ENCODE data around the gene PTPN1. TPM values are rescaled to one million over a fixed set of nuclear protein-coding genes. Genes with fewer than 3 reads are reported as not detected.
"Not testable (repeated sequence)": the region's sequence is repeated elsewhere in the genome, so short reads cannot be mapped to it uniquely, and the experiment has no call there.

The PTPN1 gene
- total RNA-seq, 2 experiments from 2014 or later: 79.0 to 92.8 TPM

DNA sequence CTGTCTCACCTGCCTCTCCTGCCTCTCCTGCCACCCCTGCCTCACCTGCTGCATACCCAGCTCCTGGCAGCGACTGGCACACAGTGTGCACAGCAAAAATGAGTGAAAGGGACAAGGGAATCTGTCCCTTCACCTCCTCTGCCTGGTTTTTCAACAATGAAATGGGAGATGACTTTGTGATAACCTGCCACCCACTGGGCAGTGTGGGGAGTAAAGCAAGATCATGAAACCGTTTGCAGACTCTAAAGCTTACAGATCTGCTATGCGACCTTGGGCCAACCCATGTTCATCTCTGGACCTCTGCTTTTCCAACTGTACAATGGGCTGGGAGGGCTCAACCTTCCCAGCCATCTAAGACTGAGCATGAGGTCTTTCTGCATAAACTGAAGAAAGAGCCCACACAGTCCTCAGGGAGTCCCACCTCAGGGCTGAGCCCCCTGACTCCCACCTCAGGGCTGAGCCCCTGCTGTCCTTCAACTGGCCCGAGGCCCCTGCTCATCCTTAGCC, 100.1 kb downstream of the PTPN1 start:
- H3K4me1 Mint-ChIP-seq: no peaks in the 10 kb centered on the region
- H3K36me3 Mint-ChIP-seq (ENCODE audit: low read depth): no peaks in the 10 kb centered on the region
- DNase-seq: no peak
- no peaks in the 10 kb centered on the region for H3K27me3 Mint-ChIP-seq
- no peaks in the 10 kb centered on the region for H3K9me3 Mint-ChIP-seq (ENCODE audit: low read depth)
- H3K4me3 Mint-ChIP-seq: no peak overlapping the region
- intact Hi-C loops (cut with DNase I, micrococcal nuclease): no loop called here
- ATAC-seq: no peak
- POLR2A ChIA-PET: no interaction called here
- CTCF ChIA-PET: interaction anchor here (1.0 kb wide), 1 partner anchor 23 kb away, joined by 3 read pairs; no protein-coding TSS in a partner anchor
- H3K27ac Mint-ChIP-seq: no peak overlapping the region

DNA sequence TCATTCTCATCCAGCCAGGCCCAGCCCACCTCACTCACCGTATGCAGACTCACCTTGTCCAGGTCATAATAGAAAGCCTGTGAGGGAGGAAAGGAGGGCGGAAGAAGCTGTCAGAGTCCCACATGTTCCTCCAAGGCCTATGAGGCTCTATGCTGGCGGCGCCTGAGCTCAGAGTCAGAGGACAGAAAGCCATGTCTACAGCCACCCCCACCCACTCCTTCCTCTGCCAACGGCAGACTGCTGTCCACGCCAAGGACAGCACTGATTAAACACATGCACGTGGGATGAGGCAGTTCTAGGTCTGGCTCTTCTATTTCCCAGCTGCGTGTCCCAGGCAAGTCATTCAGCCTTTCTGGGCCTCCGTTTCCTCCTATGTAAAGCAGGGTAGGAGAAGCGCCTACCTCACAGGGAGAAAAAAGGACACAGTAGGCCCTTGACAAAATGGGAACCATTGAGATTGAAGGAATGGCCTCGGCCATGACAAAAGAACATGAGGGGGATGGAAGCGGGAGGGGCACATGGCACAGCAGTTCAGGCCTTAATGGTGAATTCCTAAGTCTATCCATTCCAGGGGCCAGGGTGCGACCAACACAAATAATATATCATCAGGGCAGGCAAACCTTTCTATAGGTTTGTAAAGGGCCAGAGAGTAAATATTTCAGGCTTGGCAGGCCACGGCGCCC, 101.1 kb downstream of the PTPN1 start:
- ATAC-seq (no peak), DNase-seq (no peak)
- ChIA-PET CTCF (interaction anchor here (1.0 kb wide), 1 partner anchor 22 kb away, joined by 3 read pairs; no protein-coding TSS in a partner anchor), POLR2A (no interaction called here)
- Mint-ChIP-seq H3K36me3 (ENCODE audit: low read depth) (no peaks in the 10 kb centered on the region), H3K27me3 (no peaks in the 10 kb centered on the region), H3K4me1 (no peaks in the 10 kb centered on the region), H3K27ac (no peak overlapping the region), H3K9me3 (ENCODE audit: low read depth) (no peaks in the 10 kb centered on the region), H3K4me3 (no peak overlapping the region)
- intact Hi-C loops (cut with DNase I, micrococcal nuclease): no loop called here

DNA sequence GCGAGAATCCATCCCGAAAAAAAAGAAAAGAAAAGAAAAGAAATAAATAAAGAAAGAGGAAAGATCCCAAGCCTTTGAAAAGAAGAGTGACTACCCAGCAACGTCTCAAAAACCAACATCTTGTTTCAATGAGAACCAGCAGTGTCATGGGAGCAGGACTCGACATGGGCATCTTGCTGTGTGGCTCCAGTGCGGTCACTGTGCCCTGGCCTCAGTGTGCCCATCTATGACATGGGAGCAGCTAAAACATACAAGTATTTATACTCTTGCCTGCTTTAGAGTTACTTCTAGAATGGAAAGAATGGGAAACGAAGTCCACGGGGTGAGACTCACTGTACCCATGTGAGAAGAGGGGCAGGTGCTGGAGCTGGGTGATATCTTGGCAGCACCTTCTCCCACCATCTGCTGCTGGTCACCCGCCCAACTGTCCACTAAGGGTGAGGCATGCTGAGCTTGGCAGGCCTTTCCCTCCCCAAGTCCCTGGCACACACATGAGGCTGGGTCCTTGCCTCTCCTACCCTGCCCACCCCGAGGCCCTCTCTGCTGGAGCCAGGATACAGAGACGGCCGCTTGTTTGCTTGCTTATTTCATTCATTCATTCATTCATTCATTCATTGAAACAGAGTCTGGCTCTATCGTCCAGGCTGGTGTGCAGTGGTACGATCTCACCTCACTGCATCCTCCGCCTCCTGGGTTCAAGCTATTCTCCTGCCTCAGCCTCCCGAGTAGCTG, 103.4 kb downstream of the PTPN1 start:
- Mint-ChIP-seq H3K4me3 (no peak overlapping the region), H3K27me3 (no peaks in the 10 kb centered on the region), H3K27ac (no peak overlapping the region), H3K9me3 (ENCODE audit: low read depth) (no peaks in the 10 kb centered on the region), H3K4me1 (no peaks in the 10 kb centered on the region), H3K36me3 (ENCODE audit: low read depth) (no peaks in the 10 kb centered on the region)
- ChIA-PET CTCF (interaction anchor here (0.5 to 1.1 kb wide), 2 partner anchors 25 to 314 kb away, joined by 3 read pairs; no protein-coding TSS in a partner anchor), POLR2A (no interaction called here)
- intact Hi-C loops (cut with DNase I, micrococcal nuclease): no loop called here
- ATAC-seq (no peak), DNase-seq (no peak)

DNA sequence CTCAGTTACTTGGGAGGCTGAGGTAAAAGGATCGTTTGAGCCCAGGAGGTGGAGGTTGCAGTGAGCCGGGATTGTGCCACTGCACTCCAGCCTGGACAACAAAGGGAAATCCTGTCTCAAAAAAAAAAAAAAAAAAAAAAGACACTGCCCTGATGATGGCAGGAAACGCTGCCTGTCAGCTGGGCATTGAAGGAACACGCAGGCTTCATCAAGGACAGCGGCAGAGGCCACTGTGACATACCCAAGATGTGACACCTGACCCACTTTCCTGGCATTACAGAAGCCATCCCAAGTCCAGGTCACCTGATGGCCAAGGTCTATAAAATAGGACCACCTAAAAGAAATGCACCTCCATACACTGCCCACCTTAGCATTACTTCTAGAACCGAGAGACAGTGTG, 105.2 kb downstream of the PTPN1 start:
- H3K9me3 Mint-ChIP-seq (ENCODE audit: low read depth): no peaks in the 10 kb centered on the region
- H3K4me1 Mint-ChIP-seq: no peaks in the 10 kb centered on the region
- H3K36me3 Mint-ChIP-seq (ENCODE audit: low read depth): no peaks in the 10 kb centered on the region
- no peak for DNase-seq
- CTCF ChIA-PET: no interaction called here
- intact Hi-C loops (cut with DNase I, micrococcal nuclease): no loop called here
- no peaks in the 10 kb centered on the region for H3K27me3 Mint-ChIP-seq
- no peak overlapping the region for H3K4me3 Mint-ChIP-seq
- no peak overlapping the region for H3K27ac Mint-ChIP-seq
- POLR2A ChIA-PET: no interaction called here
- ATAC-seq: no peak

DNA sequence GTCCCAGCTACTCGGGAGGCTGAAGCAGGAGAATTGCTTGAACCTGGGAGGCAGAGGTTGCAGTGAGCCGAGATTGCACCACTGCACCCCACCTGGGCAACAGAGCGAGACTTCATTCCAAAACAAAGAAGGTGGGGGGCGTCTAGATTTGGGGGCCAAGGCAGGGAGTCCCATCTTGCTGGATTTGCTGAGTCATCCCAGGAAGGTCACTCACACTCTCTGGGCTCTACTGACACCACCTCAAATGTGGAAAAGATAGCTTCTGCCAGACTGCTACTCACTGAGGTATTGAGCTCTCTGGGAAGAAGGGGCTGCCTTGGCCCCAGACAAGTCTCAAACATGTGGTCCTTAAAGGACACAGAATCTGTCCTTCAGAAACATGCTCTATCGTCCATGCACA, 106.8 kb downstream of the PTPN1 start:
- POLR2A ChIA-PET: no interaction called here
- ATAC-seq: no peak
- Mint-ChIP-seq H3K9me3 (ENCODE audit: low read depth) (peaks cover 5% of the 10 kb centered on the region), H3K27ac (no peak overlapping the region), H3K27me3 (no peaks in the 10 kb centered on the region), H3K36me3 (ENCODE audit: low read depth) (no peaks in the 10 kb centered on the region), H3K4me3 (no peak overlapping the region), H3K4me1 (no peaks in the 10 kb centered on the region)
- intact Hi-C loops (cut with DNase I, micrococcal nuclease): no loop called here
- no peak for DNase-seq
- CTCF ChIA-PET: interaction anchor here (1.1 kb wide), 2 partner anchors 19 to 28 kb away, joined by 3 to 4 read pairs; no protein-coding TSS in a partner anchor

DNA sequence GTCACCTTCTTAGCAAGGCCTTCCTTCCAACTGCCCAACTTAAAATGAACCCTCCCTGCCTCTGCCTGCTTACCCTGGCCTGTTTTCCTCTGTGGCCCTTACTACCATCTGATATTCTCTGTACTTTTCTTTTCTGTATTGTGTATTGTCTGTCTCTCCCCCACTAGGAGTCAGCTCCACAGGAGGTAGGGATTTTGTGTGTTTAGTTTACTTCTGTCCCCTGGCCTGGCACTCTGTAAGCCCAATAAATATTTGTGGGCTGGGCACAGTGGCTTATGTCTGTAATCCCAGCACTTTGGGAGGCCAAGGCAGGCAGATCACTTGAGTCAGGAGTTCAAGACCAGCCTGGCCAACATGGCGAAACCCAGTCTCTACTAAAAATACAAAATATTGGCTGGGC, 108.4 kb downstream of the PTPN1 start:
- intact Hi-C loops (cut with DNase I, micrococcal nuclease): no loop called here
- H3K4me3 Mint-ChIP-seq: no peak overlapping the region
- H3K9me3 Mint-ChIP-seq (ENCODE audit: low read depth): peaks cover 5% of the 10 kb centered on the region
- H3K4me1 Mint-ChIP-seq: no peaks in the 10 kb centered on the region
- ATAC-seq (no peak), DNase-seq (no peak)
- ChIA-PET POLR2A (interaction anchor here (0.6 kb wide), 1 partner anchor 9 kb away, joined by 5 read pairs; no protein-coding TSS in a partner anchor), CTCF (interaction anchor here (0.8 to 1.1 kb wide), 2 partner anchors 19 to 23 kb away, joined by 3 read pairs; no protein-coding TSS in a partner anchor)
- H3K27me3 Mint-ChIP-seq: no peaks in the 10 kb centered on the region
- no peaks in the 10 kb centered on the region for H3K36me3 Mint-ChIP-seq (ENCODE audit: low read depth)
- H3K27ac Mint-ChIP-seq: no peak overlapping the region

DNA sequence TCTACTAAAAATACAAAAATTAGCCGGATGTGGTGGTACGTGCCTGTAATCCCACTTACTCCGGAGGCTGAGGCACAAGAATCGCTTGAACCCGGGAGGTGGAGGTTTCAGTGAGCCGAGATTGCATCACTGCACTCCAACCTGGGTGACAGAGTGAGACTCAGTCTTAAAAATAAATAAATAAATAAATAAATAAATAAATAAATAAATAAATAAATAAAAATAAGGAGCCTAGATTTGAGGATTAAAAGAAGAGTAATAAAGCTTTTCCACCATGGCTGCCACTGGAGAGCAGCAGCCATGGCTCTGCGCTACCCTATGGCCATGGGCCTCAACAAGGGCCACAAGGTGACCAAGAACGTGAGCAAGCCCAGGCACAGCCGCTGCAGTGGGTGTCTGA, 110.3 kb downstream of the PTPN1 start:
- H3K36me3 Mint-ChIP-seq (ENCODE audit: low read depth); H3K27ac Mint-ChIP-seq; POLR2A ChIA-PET; CTCF ChIA-PET; H3K27me3 Mint-ChIP-seq; ATAC-seq; intact Hi-C loops (cut with DNase I, micrococcal nuclease); H3K4me1 Mint-ChIP-seq; DNase-seq; H3K4me3 Mint-ChIP-seq; H3K9me3 Mint-ChIP-seq (ENCODE audit: low read depth): not testable (repeated sequence)

DNA sequence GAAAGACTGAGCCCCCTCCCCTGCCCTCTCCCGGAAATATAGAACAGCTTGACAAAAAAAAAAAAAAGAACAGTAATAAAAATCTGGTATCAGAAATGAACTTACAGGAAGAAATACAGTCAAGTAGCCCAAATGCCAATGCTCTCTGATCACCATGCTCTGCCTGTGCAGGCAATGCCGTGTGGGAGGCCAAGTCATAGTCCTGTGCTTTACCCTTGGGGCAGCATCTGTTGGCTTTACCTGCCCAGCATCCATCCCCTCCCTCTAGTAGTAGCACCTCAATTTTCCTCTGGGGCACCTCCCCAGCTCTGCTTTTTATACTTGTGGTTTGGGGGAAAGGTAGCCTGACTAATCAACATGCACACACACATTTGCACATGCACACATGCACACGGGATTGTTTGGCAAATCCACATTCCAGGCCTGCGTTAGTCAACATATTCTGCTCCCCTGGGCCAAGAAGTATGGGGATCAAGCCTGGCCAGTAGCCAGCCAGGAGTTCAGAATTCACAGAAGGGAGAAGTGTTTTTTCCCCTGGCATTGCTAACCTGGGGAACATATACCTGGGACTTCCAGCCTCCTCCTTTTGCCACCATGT, 111.0 kb downstream of the PTPN1 start:
- DNase-seq: no peak
- intact Hi-C loops (cut with DNase I, micrococcal nuclease): no loop called here
- CTCF ChIA-PET: interaction anchor here (0.6 to 1.0 kb wide), 2 partner anchors 103 to 157 kb away, joined by 3 to 4 read pairs; no protein-coding TSS in a partner anchor

DNA sequence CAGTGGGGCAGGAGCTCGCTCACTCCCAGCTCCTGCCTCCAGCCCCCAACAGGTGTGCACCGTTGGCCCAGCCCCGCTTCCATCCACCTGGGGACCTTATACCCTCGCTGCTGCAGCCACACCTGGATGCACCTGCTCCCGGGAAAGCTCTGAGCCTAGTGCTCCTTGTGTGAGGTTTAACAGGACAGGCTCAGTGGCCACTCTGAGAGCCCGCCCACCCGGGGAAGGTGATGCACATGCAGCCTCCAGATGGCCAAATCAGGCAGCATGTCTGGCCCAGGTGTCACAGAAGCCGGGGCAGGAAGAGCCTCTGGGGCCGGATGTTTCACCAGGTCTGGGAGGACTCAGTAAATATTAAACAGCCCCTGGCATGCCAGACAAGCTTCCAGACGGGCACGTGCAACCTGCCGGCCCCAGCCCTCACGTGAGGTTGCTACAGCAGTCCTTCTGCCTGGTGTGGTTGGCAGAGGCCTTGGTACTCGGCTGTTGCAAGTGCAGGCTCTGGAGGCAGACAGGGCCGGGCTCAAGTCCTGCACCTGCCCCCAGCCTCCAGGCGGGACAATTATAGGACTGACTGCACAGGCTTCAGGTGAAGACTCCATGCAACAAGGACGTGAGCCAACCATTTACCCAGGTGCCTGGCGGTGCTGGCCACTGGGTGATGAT, 114.3 kb downstream of the PTPN1 start:
- ChIA-PET POLR2A (no interaction called here), CTCF (interaction anchor here (0.6 to 2.7 kb wide), 4 partner anchors 13 to 158 kb away, joined by 3 to 21 read pairs (median 4); no protein-coding TSS in a partner anchor)
- Mint-ChIP-seq H3K27me3 (no peaks in the 10 kb centered on the region), H3K9me3 (ENCODE audit: low read depth) (peaks cover 5% of the 10 kb centered on the region), H3K4me3 (no peak overlapping the region), H3K27ac (no peak overlapping the region), H3K36me3 (ENCODE audit: low read depth) (no peaks in the 10 kb centered on the region), H3K4me1 (no peaks in the 10 kb centered on the region)
- DNase-seq: no peak
- intact Hi-C loops (cut with DNase I, micrococcal nuclease): no loop called here
- ATAC-seq: no peak

More for the DNA sequence above, 111.0 kb downstream of the PTPN1 start:
- H3K9me3 Mint-ChIP-seq (ENCODE audit: low read depth): peaks cover 5% of the 10 kb centered on the region
- no peaks in the 10 kb centered on the region for H3K27me3 Mint-ChIP-seq
- no peaks in the 10 kb centered on the region for H3K4me1 Mint-ChIP-seq
- no peak overlapping the region for H3K4me3 Mint-ChIP-seq
- no peaks in the 10 kb centered on the region for H3K36me3 Mint-ChIP-seq (ENCODE audit: low read depth)
- ATAC-seq: no peak
- POLR2A ChIA-PET: no interaction called here
- no peak overlapping the region for H3K27ac Mint-ChIP-seq

DNA sequence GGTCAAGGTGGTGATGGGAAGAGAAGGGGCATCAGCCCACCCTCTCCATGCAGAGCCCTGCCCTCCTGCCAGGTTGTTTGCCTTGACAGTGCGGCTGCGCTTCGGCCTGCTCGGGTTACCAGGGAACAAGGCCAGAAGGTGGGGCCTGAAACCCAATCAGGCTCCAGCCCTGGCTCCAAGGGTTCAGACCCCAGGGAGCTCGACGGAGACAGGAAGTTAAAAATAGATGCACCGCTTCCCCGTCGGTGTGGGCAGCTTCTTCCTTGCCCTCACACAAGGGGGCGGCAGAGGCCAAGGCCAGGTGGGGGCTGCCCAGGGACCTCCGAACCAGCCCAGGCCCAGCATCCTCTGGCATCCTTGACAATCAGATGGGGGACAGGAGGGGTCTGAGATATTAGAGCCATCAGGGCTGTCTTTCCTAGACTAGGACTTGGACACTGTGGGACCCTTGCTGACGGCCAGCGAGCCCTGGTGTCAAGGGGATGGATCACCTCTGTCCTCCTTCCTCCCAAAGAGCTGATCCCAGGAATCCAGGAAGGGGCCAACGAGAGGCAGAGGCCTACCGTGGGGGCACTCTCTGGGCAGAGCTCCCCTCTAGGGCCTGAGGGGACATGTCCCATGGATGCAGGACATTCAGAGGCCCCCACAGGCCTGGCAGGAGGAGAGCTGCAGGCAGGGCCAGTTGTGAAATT, 115.9 kb downstream of the PTPN1 start:
- intact Hi-C loops (cut with DNase I, micrococcal nuclease): loop anchor here in 1 of 2 experiments (1.0 kb wide), 1 partner anchor 123 kb away; no protein-coding TSS in a partner anchor
- H3K4me3 Mint-ChIP-seq: no peak overlapping the region
- ChIA-PET POLR2A (no interaction called here), CTCF (interaction anchor here (0.7 to 2.7 kb wide), 4 partner anchors 9 to 164 kb away, joined by 4 to 21 read pairs (median 6); no protein-coding TSS in a partner anchor)
- H3K4me1 Mint-ChIP-seq: no peaks in the 10 kb centered on the region
- H3K27ac Mint-ChIP-seq: no peak overlapping the region
- DNase-seq (peak; percentile 62), ATAC-seq (peak; percentile 44)
- H3K9me3 Mint-ChIP-seq (ENCODE audit: low read depth): no peaks in the 10 kb centered on the region
- no peaks in the 10 kb centered on the region for H3K36me3 Mint-ChIP-seq (ENCODE audit: low read depth)
- H3K27me3 Mint-ChIP-seq: no peaks in the 10 kb centered on the region

DNA sequence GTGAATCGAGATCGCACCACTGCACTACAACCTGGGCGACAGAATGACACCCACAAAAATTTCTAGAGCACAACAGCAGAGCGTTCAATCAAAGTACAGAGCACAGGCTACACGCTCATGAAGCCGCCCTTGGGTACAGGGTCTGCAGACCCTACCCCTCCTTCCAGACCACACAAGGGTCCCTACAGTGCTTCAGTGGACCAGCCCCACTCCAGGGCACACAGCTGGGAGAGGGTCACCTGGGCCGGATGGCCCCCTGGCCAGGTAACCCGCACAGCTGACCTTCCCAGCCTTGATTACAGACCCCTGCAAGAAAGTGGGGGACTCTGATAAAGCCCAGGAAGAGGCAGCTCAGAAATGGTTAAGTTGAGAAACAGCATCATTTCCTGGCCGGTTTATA, 117.6 kb downstream of the PTPN1 start:
- ATAC-seq: no peak
- H3K4me3 Mint-ChIP-seq: no peak overlapping the region
- intact Hi-C loops (cut with DNase I, micrococcal nuclease): no loop called here

More for the DNA sequence above, 117.6 kb downstream of the PTPN1 start:
- Mint-ChIP-seq H3K27me3 (no peaks in the 10 kb centered on the region), H3K9me3 (ENCODE audit: low read depth) (no peaks in the 10 kb centered on the region), H3K4me1 (no peaks in the 10 kb centered on the region), H3K27ac (no peak overlapping the region), H3K36me3 (ENCODE audit: low read depth) (no peaks in the 10 kb centered on the region)
- CTCF ChIA-PET: no interaction called here
- DNase-seq: no peak
- POLR2A ChIA-PET: interaction anchor here (0.7 kb wide), 1 partner anchor 9 kb away, joined by 5 read pairs; no protein-coding TSS in a partner anchor

All from activated CD4-positive, alpha-beta T cell treated with anti-CD3 and anti-CD28 coated beads for 36 hours (primary cell).